H1 (cell line): Measurements from ENCODE around the gene PAX3. TPM values are rescaled to one million over a fixed set of nuclear protein-coding genes. Genes with fewer than 3 reads are reported as not detected.

Experiments
- CTCF ChIA-PET: fragments of 300-600 bp; sonication (Branson Sonifier 250); formaldehyde crosslinking; loops from one replicate; lab custom pipeline; 2021; ENCODE audit not compliant: partially characterized antibody; lab: Charles Lee
- POLR2A ChIA-PET: fragments of 300-600 bp; sonication (Branson Sonifier 250); formaldehyde crosslinking; loops from one replicate; lab custom pipeline; 2021; ENCODE audit warnings: inconsistent platforms; ENCODE audit not compliant: partially characterized antibody; lab: Charles Lee
- DNase-seq, 2 experiments: peaks; one replicate each; pipeline versions ENCODE4 v3.0.0 to v3.0.0-alpha.2; 2010 to 2022; ENCODE audit warnings: low spot score in 2 of 2, low read depth in 1 of 2, mixed read lengths in 1 of 2
- FAIRE-seq: peaks from 2 replicates; lab custom pipeline; 2011; peaks lifted over from hg19 to GRCh38; lab: Jason Lieb, UNC
- H2AFZ ChIP-seq: 2 replicates; pipeline ENCODE4 v1.8.1; 2012; ENCODE audit warnings: low read length, inconsistent platforms
- H2AK5ac ChIP-seq: 2 replicates; pipeline ENCODE4 v1.6.1; 2013; ENCODE audit warnings: low read depth, low read length
- H2BK120ac ChIP-seq: replicated peaks from 2 replicates; pipeline ENCODE3; 2013; ENCODE audit warnings: low read depth, low read length, inconsistent platforms
- H2BK12ac ChIP-seq: 2 replicates; pipeline ENCODE4 v1.6.1; 2013; ENCODE audit warnings: low read depth, low read length
- H2BK15ac ChIP-seq: 2 replicates; pipeline ENCODE4 v1.6.1; 2013; ENCODE audit warnings: low read length
- H2BK20ac ChIP-seq: 2 replicates; pipeline ENCODE4 v1.6.1; 2013; ENCODE audit warnings: low read length
- H2BK5ac ChIP-seq: 2 replicates; pipeline ENCODE4 v1.6.1; 2013; ENCODE audit warnings: low read depth, low read length
- H3K14ac ChIP-seq: 2 replicates; pipeline ENCODE4 v1.6.1; 2013; ENCODE audit warnings: inconsistent platforms; ENCODE audit not compliant: insufficient read length
- H3K18ac ChIP-seq: 2 replicates; pipeline ENCODE4 v1.6.1; 2013; ENCODE audit warnings: low read length; ENCODE audit errors: extremely low read depth
- H3K23ac ChIP-seq: 2 replicates; pipeline ENCODE4 v1.6.1; 2013; ENCODE audit warnings: inconsistent platforms; ENCODE audit not compliant: insufficient read length
- H3K23me2 ChIP-seq: 2 replicates; pipeline ENCODE4 v1.6.1; 2013; ENCODE audit warnings: low read depth, low read length
- H3K27ac ChIP-seq: 2 replicates; pipeline ENCODE4 v1.6.1; 2011; ENCODE audit warnings: low read depth, low read length, inconsistent platforms
- H3K27me3 ChIP-seq, 4 experiments: replicated peaks in 1 of 4; 1 replicate in 1 of 4; 2 replicates in 3 of 4; pipeline versions ENCODE4 v1.6.1 to v1.8.1; 2011 to 2013; ENCODE audit warnings: low read length in 3 of 4, mild to moderate bottlenecking in 3 of 4, inconsistent platforms in 2 of 4, mixed read lengths in 2 of 4, moderate library complexity in 1 of 4; ENCODE audit not compliant: control insufficient read depth in 3 of 4, insufficient read depth in 3 of 4; ENCODE audit errors: extremely low read depth in 1 of 4
- H3K36me3 ChIP-seq, 4 experiments: 2 replicates each; pipeline versions ENCODE4 v1.6.1 to v1.8.1; 2011 to 2013; ENCODE audit warnings: mild to moderate bottlenecking in 4 of 4, low read length in 3 of 4, moderate library complexity in 2 of 4, control low read depth in 1 of 4, inconsistent platforms in 1 of 4; ENCODE audit not compliant: insufficient read depth in 4 of 4, control insufficient read depth in 2 of 4
- H3K4ac ChIP-seq: replicated peaks from 2 replicates; pipeline ENCODE3; 2013; ENCODE audit warnings: low read length, low read depth, mixed read lengths, inconsistent platforms; ENCODE audit not compliant: insufficient read length
- H3K4me1 ChIP-seq, 4 experiments: replicated peaks in 1 of 4; 1 replicate in 1 of 4; 2 replicates in 3 of 4; pipeline versions ENCODE4 v1.6.1 to v1.8.1; 2011 to 2013; ENCODE audit warnings: low read length in 3 of 4, inconsistent platforms in 2 of 4, mixed read lengths in 1 of 4; ENCODE audit not compliant: insufficient read depth in 4 of 4, control insufficient read depth in 3 of 4
- H3K4me2 ChIP-seq, 2 experiments: 2 replicates each; pipeline versions ENCODE4 v1.6.1 to v1.8.1; 2011 to 2013; ENCODE audit warnings: low read depth in 2 of 2, low read length in 2 of 2, control low read depth in 1 of 2, inconsistent platforms in 1 of 2, mild to moderate bottlenecking in 1 of 2; ENCODE audit not compliant: insufficient read depth in 1 of 2
- H3K4me3 ChIP-seq, 4 experiments: fragments of 200-600, 300-600 bp in 1 of 4; sonication (generic), shearing (Covaris generic), sonication (Bioruptor Twin) in 1 of 4; 2 replicates each; pipeline versions ENCODE4 v1.5.1 to v1.8.1; 2011 to 2016; ENCODE audit warnings: low read length in 4 of 4, low read depth in 3 of 4, control low read depth in 2 of 4, inconsistent platforms in 2 of 4, mild to moderate bottlenecking in 2 of 4, mixed read lengths in 1 of 4, moderate library complexity in 1 of 4; ENCODE audit not compliant: insufficient read depth in 2 of 4; ENCODE audit errors: extremely low read depth in 1 of 4
- H3K56ac ChIP-seq: replicated peaks from 2 replicates; pipeline ENCODE3; 2013; ENCODE audit warnings: low read depth, mild to moderate bottlenecking, mixed read lengths, low read length, inconsistent platforms; ENCODE audit not compliant: insufficient read length
- H3K79me1 ChIP-seq: 2 replicates; pipeline ENCODE4 v1.6.1; 2013; ENCODE audit warnings: low read depth, low read length, control low read depth
- H3K79me2 ChIP-seq, 2 experiments: 2 replicates each; pipeline versions ENCODE4 v1.6.1 to v1.8.1; 2012 to 2013; ENCODE audit warnings: low read length in 2 of 2, mild to moderate bottlenecking in 2 of 2, inconsistent platforms in 1 of 2; ENCODE audit not compliant: insufficient read depth in 2 of 2, control insufficient read depth in 1 of 2
- H3K9ac ChIP-seq, 4 experiments: replicated peaks in 1 of 4; 1 replicate in 1 of 4; 2 replicates in 3 of 4; pipeline versions ENCODE4 v1.6.1 to v1.8.1; 2011 to 2013; ENCODE audit warnings: low read depth in 3 of 4, low read length in 3 of 4, control low read depth in 2 of 4, mild to moderate bottlenecking in 2 of 4, moderate library complexity in 2 of 4, inconsistent platforms in 1 of 4; ENCODE audit errors: extremely low read depth in 1 of 4
- H3K9me3 ChIP-seq, 2 experiments: 2 replicates each; pipeline versions ENCODE4 v1.6.1 to v1.8.1; 2012 to 2013; ENCODE audit warnings: mild to moderate bottlenecking in 2 of 2, moderate library complexity in 2 of 2, control low read depth in 1 of 2, inconsistent platforms in 1 of 2, low read depth in 1 of 2, low read length in 1 of 2, mixed read lengths in 1 of 2; ENCODE audit not compliant: insufficient read depth in 2 of 2
- H4K20me1 ChIP-seq, 2 experiments: replicated peaks in 1 of 2; 2 replicates each; pipeline versions ENCODE3 to v1.8.1; 2011 to 2013; ENCODE audit warnings: inconsistent platforms in 2 of 2, low read length in 2 of 2, mild to moderate bottlenecking in 1 of 2; ENCODE audit not compliant: insufficient read depth in 2 of 2, control insufficient read depth in 1 of 2
- H4K5ac ChIP-seq: 2 replicates; pipeline ENCODE4 v1.6.1; 2013; ENCODE audit warnings: low read length, low read depth, mixed read lengths, inconsistent platforms; ENCODE audit not compliant: insufficient read length
- H4K8ac ChIP-seq: 2 replicates; pipeline ENCODE4 v1.8.0; 2013; ENCODE audit warnings: mild to moderate bottlenecking, moderate library complexity, low read length, inconsistent platforms; ENCODE audit not compliant: insufficient read depth; ENCODE audit errors: extremely low read depth
- H4K91ac ChIP-seq: replicated peaks from 2 replicates; pipeline ENCODE3; 2013; ENCODE audit warnings: low read length, mixed read lengths, inconsistent platforms; ENCODE audit not compliant: insufficient read length
- WGBS, 2 experiments: shearing (Covaris generic) in 1 of 2; methylation state at CpG; one replicate each; pipeline versions ENCODE4 v1.1.6 to v1.1.7; 2013 to 2015; ENCODE audit warnings: low lambda C conversion rate in 2 of 2, mixed read lengths in 2 of 2, inconsistent platforms in 1 of 2, low coverage in 1 of 2, missing lambda C conversion rate in 1 of 2; ENCODE audit not compliant: insufficient replicate concordance in 2 of 2, insufficient coverage in 1 of 2, insufficient read length in 1 of 2; ENCODE audit errors: extremely low coverage in 1 of 2, missing lambda C conversion rate in 1 of 2; 5-methylcytosine and 5-hydroxymethylcytosine counted together
- polyA plus RNA-seq, 7 experiments: library from polyadenylated mRNA; depleted of rRNA in 3 of 7; stranded (reverse) in 5 of 7; unstranded in 2 of 7; fragments of >200 nt in 5 of 7; fragments of 200-250 nt in 2 of 7; gene quantifications; 1 replicate in 5 of 7; 2 replicates in 1 of 7; 4 replicates in 1 of 7; pipeline versions ENCODE4 v1.2.1 to v1.2.3, GENCODE V29; 2011 to 2013; ENCODE audit warnings: missing spikeins in 2 of 7, mixed read lengths in 2 of 7
- total RNA-seq: library from RNA; stranded (reverse); fragmentation: NEBNext Ultra II Directional; extraction: Animal tissue kit (Norgen Biotek cat#: 25700); gene quantifications from 2 replicates; pipeline ENCODE4 v1.2.1, GENCODE V29; 2021

PAX3 gene
- total and polyA plus RNA-seq, 2 of the 8 experiments (the other 6 are each of a cell fraction or from before 2014, with no cell fraction given) = 0.33 TPM; not detected in 1

- Histone ChIP-seq H3K4me2 (no peak overlapping the region), H4K5ac (no peak overlapping the region), H3K23ac (no peak overlapping the region), H3K79me1 (no peaks in the 10 kb centered on the region), H3K23me2 (no peaks in the 10 kb centered on the region), H3K14ac (no peak overlapping the region), H4K8ac (no peak overlapping the region), H3K4me3 (no peak overlapping the region), H3K4ac (no peak overlapping the region), H3K9ac (no peak overlapping the region), H2AK5ac (no peak overlapping the region), H4K20me1 (no peaks in the 10 kb centered on the region), H3K56ac (no peak overlapping the region), H2AFZ (no peak overlapping the region), H2BK20ac (no peak overlapping the region), H3K27ac (no peak overlapping the region), H3K9me3 (no peaks in the 10 kb centered on the region), H3K27me3 (peaks cover 0 to 12% (median 2%) of the 10 kb centered on the region in 4 experiments; a peak in 3 of 7 replicates), H3K36me3 (no peaks in the 10 kb centered on the region), H3K4me1 (peaks cover 2 to 18% (median 14%) of the 10 kb centered on the region in 4 experiments; a peak in 4 of 7 replicates), H2BK12ac (no peak overlapping the region), H4K91ac (no peak overlapping the region), H3K18ac (no peak overlapping the region), H2BK15ac (no peak overlapping the region), H2BK120ac (no peak overlapping the region), H2BK5ac (no peak overlapping the region), H3K79me2 (no peaks in the 10 kb centered on the region)
- DNase-seq = no peak
- CTCF ChIA-PET = interaction anchor here (1.0 to 1.5 kb wide), 2 partner anchors 15 to 22 kb away, joined by 3 read pairs; no protein-coding TSS in a partner anchor
- 50% methylated on average over 3 of the region's 3 CpGs; no CpG with 5 or more reads in 1 of the 2 experiments for WGBS, 2 experiments
- no peak for FAIRE-seq
- POLR2A ChIA-PET = no interaction called here
Measured at GRCh38 chr2:222238072-222238471, 60.7 kb downstream of the PAX3 start.
